IMR-90 (cell line): ENCODE results near the gene SUSD6.

Experiments used
- BHLHE40 ChIP-seq: fragments of 150-350 bp; IDR thresholded peaks from 2 replicates; pipeline ENCODE4 v1.6.1; 2016; ENCODE audit warnings: mild to moderate bottlenecking, low read depth, low read length
- CEBPB ChIP-seq: IDR thresholded peaks from 2 replicates; pipeline ENCODE4 v1.6.1; 2012; ENCODE audit warnings: low read depth, low read length, improper control_type of control experiment
- CHD1 ChIP-seq: IDR thresholded peaks from 2 replicates; pipeline ENCODE4 v1.6.1; 2012; ENCODE audit warnings: low read depth, low read length, improper control_type of control experiment
- CTCF ChIP-seq: conservative IDR thresholded peaks from 2 replicates; pipeline ENCODE4 v1.5.1; 2012; ENCODE audit warnings: mild to moderate bottlenecking, low read depth, low read length, improper control_type of control experiment
- ELK1 ChIP-seq: fragments of 150-350 bp; IDR thresholded peaks from 2 replicates; pipeline ENCODE4 v1.6.1; 2016; ENCODE audit warnings: low read depth, mild to moderate bottlenecking, low read length, moderate library complexity, borderline replicate concordance
- MAFK ChIP-seq: IDR thresholded peaks from 2 replicates; pipeline ENCODE4 v1.6.1; 2012; ENCODE audit warnings: low read depth, low read length, improper control_type of control experiment
- MXI1 ChIP-seq: IDR thresholded peaks from 2 replicates; pipeline ENCODE4 v1.6.1; 2012; ENCODE audit warnings: low read depth, mild to moderate bottlenecking, low read length, moderate library complexity, borderline replicate concordance
- NFE2L2 ChIP-seq: fragments of 150-350 bp; IDR thresholded peaks from 2 replicates; pipeline ENCODE4 v1.6.1; 2016; ENCODE audit warnings: low read depth, mild to moderate bottlenecking, low read length
- POLR2A ChIP-seq: IDR thresholded peaks from 2 replicates; pipeline ENCODE4 v1.6.1; 2012; ENCODE audit warnings: mild to moderate bottlenecking, low read depth, low read length
- RAD21 ChIP-seq: IDR thresholded peaks from 2 replicates; pipeline ENCODE4 v1.6.1; 2012; ENCODE audit warnings: low read length, improper control_type of control experiment
- RCOR1 ChIP-seq: IDR thresholded peaks from 2 replicates; pipeline ENCODE4 v1.6.1; 2012; ENCODE audit warnings: mild to moderate bottlenecking, low read length, improper control_type of control experiment; ENCODE audit not compliant: insufficient replicate concordance
- RFX5 ChIP-seq: IDR thresholded peaks from 2 replicates; pipeline ENCODE4 v1.8.0; 2012; ENCODE audit warnings: low read depth, mild to moderate bottlenecking, low read length, moderate library complexity
- SMC3 ChIP-seq: fragments of 150-350 bp; IDR thresholded peaks from 2 replicates; pipeline ENCODE4 v1.6.1; 2016; ENCODE audit warnings: low read depth, mild to moderate bottlenecking, antibody characterized with exemption, low read length, moderate library complexity
- USF2 ChIP-seq: fragments of 150-350 bp; IDR thresholded peaks from 2 replicates; pipeline ENCODE4 v1.6.1; 2017; ENCODE audit warnings: mild to moderate bottlenecking, antibody characterized with exemption, low read length, low read depth

- no peak for TF ChIP-seq POLR2A
- TF ChIP-seq CEBPB = no peak
- no peak for TF ChIP-seq MXI1
- TF ChIP-seq CTCF = no peak
- TF ChIP-seq RCOR1 = no peak
- no peak for TF ChIP-seq CHD1
- no peak for TF ChIP-seq SMC3
- no peak for TF ChIP-seq BHLHE40
- no peak for TF ChIP-seq RFX5
- no peak for TF ChIP-seq USF2
- no peak for TF ChIP-seq RAD21
- TF ChIP-seq NFE2L2 = no peak
- TF ChIP-seq ELK1 = no peak
- no peak for TF ChIP-seq MAFK
Observed at GRCh38 chr14:69572030-69572840, 39.2 kb upstream of the SUSD6 start.
